PC-9 (cell line): ENCODE measurements around the gene PITX2. TPM values are rescaled to one million over a fixed set of nuclear protein-coding genes. Genes with fewer than 3 reads are reported as not detected.

Experiments used
- BruUV-seq: library from RNA; stranded (reverse); fragments of 400-500 nt; replicated peaks from 2 replicates; lab custom pipeline; 2021; lab: Mats Ljungman, UMichigan
- CTCF ChIA-PET: fragments of 300-600 bp; sonication (Branson Sonifier 250); formaldehyde crosslinking; loops from one replicate; lab custom pipeline; 2022; ENCODE audit warnings: antibody characterized with exemption; lab: Charles Lee
- POLR2A ChIA-PET: fragments of 300-600 bp; sonication (Branson Sonifier 250); formaldehyde crosslinking; loops from one replicate; lab custom pipeline; 2022; ENCODE audit warnings: antibody characterized with exemption; ENCODE audit not compliant: unreplicated experiment; lab: Charles Lee
- DNase-seq, 2 experiments: peaks; one replicate each; pipeline versions ENCODE4 v3.0.0 to v3.0.0-alpha.2; 2015 to 2022; ENCODE audit warnings: mixed read lengths in 1 of 2
- H2AFZ ChIP-seq: fragments of 200-600 bp; sonication (generic); 2 replicates; pipeline ENCODE4 v1.8.1; 2017; ENCODE audit warnings: antibody characterized with exemption
- H3F3A ChIP-seq: fragments of 200-600 bp; sonication (generic); 2 replicates; pipeline ENCODE4 v1.8.1; 2017; ENCODE audit warnings: antibody characterized with exemption, mild to moderate bottlenecking, low read depth; ENCODE audit not compliant: insufficient read depth
- H3K27ac ChIP-seq: fragments of 200-600 bp; sonication (generic); 2 replicates; pipeline ENCODE4 v1.6.1; 2016; ENCODE audit warnings: mixed run types
- H3K27me3 ChIP-seq: fragments of 200-600 bp; sonication (generic); 2 replicates; pipeline ENCODE4 v1.6.1; 2016; ENCODE audit warnings: low read depth, mixed run types; ENCODE audit not compliant: insufficient read depth
- H3K36me3 ChIP-seq: fragments of 200-600 bp; sonication (generic); 2 replicates; pipeline ENCODE4 v1.6.1; 2016; ENCODE audit warnings: low read depth, mixed run types
- H3K4me1 ChIP-seq: fragments of 200-600 bp; sonication (generic); replicated peaks from 2 replicates; pipeline ENCODE4 v1.6.1; 2016; ENCODE audit warnings: mixed run types; ENCODE audit not compliant: insufficient read depth
- H3K4me2 ChIP-seq: fragments of 200-600 bp; sonication (generic); 2 replicates; pipeline ENCODE4 v1.6.1; 2017; ENCODE audit warnings: mixed run types
- H3K4me3 ChIP-seq: fragments of 200-600 bp; sonication (generic); 2 replicates; pipeline ENCODE4 v1.6.1; 2016; ENCODE audit warnings: mixed run types
- H3K79me2 ChIP-seq: fragments of 200-600 bp; sonication (generic); 2 replicates; pipeline ENCODE4 v1.6.1; 2017; ENCODE audit warnings: low read depth, mixed run types
- H3K9me2 ChIP-seq: fragments of 200-600 bp; sonication (generic); 2 replicates; pipeline ENCODE4 v1.8.1; 2017; ENCODE audit warnings: mild to moderate bottlenecking; ENCODE audit not compliant: insufficient read depth
- H3K9me3 ChIP-seq: fragments of 200-600 bp; sonication (generic); 2 replicates; pipeline ENCODE4 v1.8.1; 2016; ENCODE audit warnings: low read depth; ENCODE audit not compliant: insufficient read depth
- H4K20me1 ChIP-seq: fragments of 200-600 bp; sonication (generic); 2 replicates; pipeline ENCODE4 v1.8.1; 2017; ENCODE audit not compliant: insufficient read depth
- EZH2 ChIP-seq: fragments of 200-600 bp; sonication (generic); IDR thresholded peaks from 2 replicates; pipeline ENCODE4 v1.8.0; 2017; ENCODE audit warnings: antibody characterized with exemption, low read depth
- intact Hi-C: fragments of 100-400 bp; cut with micrococcal nuclease; formaldehyde crosslinking; loops from one replicate; pipeline ENCODE4 v1.10.0; 2022; ENCODE audit not compliant: unreplicated experiment
- total RNA-seq: library from RNA; stranded (reverse); gene quantifications from 2 replicates; pipeline ENCODE4 v1.2.3, GENCODE V29; 2021
- TF ChIP-seq, protein P1 (sequence below): fragments of 200-600 bp; sonication (generic); conservative IDR thresholded peaks from 2 replicates; pipeline ENCODE4 v1.6.1; 2017; ENCODE audit warnings: mixed run types, antibody characterized with exemption, mild to moderate bottlenecking, moderate library complexity

PITX2 gene
- total RNA-seq, 1 experiment from 2014 or later: 0.48 TPM

DNA sequence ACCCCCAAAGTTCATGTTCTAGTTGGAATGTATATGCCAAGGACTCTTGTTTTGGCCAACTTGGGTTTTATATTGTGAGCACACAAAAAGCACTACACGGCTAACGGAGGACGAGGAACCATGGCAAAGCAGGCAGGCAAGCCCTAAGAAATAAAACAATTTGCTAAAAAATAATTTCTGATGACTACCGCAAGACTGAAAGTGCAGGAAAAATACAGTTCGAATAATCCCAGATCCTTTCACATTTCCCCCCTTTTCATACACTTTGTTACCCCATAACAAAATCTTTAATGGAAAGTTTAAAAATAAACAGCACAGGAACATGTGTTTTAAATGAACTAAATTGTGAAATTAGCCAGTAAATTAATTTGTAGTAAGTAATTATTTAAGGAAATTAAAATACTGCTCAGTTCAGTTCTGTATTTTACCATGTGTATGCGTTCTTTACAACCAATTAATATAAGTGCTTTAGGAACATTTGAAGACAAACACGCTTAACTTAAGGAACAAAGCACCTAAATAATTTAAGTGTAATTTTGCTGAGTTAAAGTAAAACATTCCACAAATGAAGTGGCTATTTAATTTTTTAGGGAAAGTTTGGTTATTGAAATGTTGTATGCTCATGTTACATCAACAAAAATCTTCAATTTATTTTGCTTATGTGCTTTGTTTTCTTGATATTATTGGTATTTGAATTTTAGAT lies 12.4 kb upstream of the PITX2 start:
- Histone ChIP-seq H3K4me2 (no peak overlapping the region), H3K9me2 (no peaks in the 10 kb centered on the region), H3K79me2 (no peaks in the 10 kb centered on the region), H3K4me3 (no peak overlapping the region), H3K27me3 (no peaks in the 10 kb centered on the region), H3K4me1 (no peaks in the 10 kb centered on the region), H4K20me1 (no peaks in the 10 kb centered on the region), H3K27ac (no peak overlapping the region), H3K36me3 (no peaks in the 10 kb centered on the region), H3F3A (no peaks in the 10 kb centered on the region), H2AFZ (no peak overlapping the region), H3K9me3 (no peaks in the 10 kb centered on the region)
- TF ChIP-seq EZH2: no peak
- TF ChIP-seq, protein P1, sequence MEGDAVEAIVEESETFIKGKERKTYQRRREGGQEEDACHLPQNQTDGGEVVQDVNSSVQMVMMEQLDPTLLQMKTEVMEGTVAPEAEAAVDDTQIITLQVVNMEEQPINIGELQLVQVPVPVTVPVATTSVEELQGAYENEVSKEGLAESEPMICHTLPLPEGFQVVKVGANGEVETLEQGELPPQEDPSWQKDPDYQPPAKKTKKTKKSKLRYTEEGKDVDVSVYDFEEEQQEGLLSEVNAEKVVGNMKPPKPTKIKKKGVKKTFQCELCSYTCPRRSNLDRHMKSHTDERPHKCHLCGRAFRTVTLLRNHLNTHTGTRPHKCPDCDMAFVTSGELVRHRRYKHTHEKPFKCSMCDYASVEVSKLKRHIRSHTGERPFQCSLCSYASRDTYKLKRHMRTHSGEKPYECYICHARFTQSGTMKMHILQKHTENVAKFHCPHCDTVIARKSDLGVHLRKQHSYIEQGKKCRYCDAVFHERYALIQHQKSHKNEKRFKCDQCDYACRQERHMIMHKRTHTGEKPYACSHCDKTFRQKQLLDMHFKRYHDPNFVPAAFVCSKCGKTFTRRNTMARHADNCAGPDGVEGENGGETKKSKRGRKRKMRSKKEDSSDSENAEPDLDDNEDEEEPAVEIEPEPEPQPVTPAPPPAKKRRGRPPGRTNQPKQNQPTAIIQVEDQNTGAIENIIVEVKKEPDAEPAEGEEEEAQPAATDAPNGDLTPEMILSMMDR: no peak
- no peak for DNase-seq
- POLR2A ChIA-PET: no interaction called here
- CTCF ChIA-PET: no interaction called here
- intact Hi-C loops: no loop called here
- no TSS peak for BruUV-seq

DNA sequence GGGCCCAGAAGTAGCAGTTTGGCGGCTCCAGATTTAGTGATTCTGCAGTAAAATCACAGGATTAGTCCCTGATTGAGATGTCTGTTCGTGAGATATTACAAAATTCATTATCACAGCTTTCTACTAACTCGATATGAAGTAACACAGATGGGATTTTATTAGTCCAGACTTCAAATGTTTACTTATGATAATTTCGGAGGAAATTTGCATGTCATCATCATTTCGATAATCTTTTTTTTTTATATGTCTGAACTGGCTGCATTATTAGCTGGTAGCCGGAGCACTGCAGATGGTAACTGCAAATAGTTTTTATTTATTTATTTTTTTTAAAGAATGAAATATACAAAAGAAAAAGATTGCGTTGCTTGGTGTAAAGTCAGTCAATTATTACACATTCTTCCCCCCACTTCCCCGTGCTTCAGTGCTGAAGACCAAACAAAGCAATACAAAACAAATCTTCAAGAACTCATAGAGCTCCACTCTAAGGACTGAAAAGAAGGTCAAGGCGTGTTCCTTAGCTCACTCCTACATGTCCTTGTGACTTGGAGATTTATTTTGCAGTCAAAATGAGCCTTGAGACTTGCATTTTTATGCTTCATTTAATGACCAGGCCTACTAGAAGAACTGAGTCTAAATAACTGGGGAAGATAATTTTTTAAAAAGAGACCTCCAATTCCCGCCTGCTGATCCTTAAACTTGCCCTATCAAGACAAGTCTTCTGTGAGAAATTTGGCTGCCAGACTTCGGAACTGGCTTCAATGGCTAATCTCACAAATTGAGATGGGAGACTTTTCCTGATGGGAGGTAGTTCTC lies 11.7 kb upstream of the PITX2 start:
- BruUV-seq: no TSS peak
- ChIA-PET CTCF (no interaction called here), POLR2A (no interaction called here)
- no peak overlapping the region for H3K27ac ChIP-seq
- no peaks in the 10 kb centered on the region for H4K20me1 ChIP-seq
- H3K36me3 ChIP-seq: no peaks in the 10 kb centered on the region
- H3K4me3 ChIP-seq: no peak overlapping the region
- no peaks in the 10 kb centered on the region for H3K9me2 ChIP-seq
- H3K27me3 ChIP-seq: no peaks in the 10 kb centered on the region
- no peaks in the 10 kb centered on the region for H3K9me3 ChIP-seq
- H3F3A ChIP-seq: no peaks in the 10 kb centered on the region
- H3K4me1 ChIP-seq: no peaks in the 10 kb centered on the region
- DNase-seq: no peak
- no peak overlapping the region for H3K4me2 ChIP-seq
- no peak overlapping the region for H2AFZ ChIP-seq
- intact Hi-C loops: loop anchor here (5.0 kb wide), 2 partner anchors 323 to 338 kb away; no protein-coding TSS in a partner anchor
- H3K79me2 ChIP-seq: no peaks in the 10 kb centered on the region
- no peak for TF ChIP-seq EZH2
- TF ChIP-seq, protein P1: no peak

DNA sequence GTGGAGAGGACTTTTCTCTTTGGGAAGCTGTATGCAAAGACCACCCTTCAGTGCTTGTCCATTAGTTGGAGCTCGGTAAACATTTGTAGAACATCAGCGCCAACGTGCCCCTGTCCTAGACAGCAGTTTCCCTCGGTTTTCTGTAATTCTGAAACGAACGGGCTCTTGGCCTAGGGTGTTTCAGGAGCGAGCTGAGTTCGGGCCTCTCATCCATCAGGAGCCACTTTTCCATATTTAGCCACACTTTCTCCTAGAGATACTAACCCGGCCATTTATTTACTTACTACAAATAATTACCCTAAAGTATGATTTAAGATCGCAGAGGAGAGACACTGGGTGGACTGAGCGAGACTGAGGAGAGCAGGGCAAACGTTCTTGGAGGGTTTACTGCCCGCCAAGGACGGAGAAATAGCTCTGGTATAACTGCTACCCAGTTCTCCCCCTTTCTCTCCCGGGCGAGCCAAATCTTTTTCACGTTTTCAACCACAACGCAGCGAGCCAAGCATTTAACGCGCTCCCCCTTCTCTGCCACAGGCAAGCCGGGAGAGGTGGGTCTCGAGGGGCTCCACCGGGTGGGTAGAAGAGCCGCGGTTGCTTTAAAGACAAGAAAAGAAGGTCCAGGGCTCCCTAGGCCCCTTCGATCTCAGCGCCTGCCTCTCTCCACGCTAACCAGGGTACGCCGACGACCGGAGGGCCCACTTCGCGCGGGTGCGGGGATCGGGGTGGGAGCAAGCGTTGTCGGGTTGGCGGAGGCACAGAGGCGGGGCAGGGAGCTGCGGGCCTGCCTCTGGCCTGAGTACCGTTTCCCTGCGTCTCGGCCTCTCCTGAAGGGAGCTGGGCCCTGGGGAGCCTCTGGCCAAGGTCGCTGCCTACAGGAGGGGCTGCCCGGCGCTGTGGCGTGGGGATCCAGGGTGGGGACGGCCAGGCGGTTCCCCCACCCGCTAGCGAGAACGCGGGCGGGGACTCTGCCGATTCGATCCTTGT lies 10.8 kb upstream of the PITX2 start:
- H2AFZ ChIP-seq: no peak overlapping the region
- H3K9me3 ChIP-seq: no peaks in the 10 kb centered on the region
- TF ChIP-seq, protein P1: no peak
- no peak for TF ChIP-seq EZH2
- H3K4me2 ChIP-seq: no peak overlapping the region
- H3F3A ChIP-seq: no peaks in the 10 kb centered on the region
- BruUV-seq: no TSS peak
- intact Hi-C loops: loop anchor here (2.0 to 5.0 kb wide), 3 partner anchors 324 to 649 kb away; no protein-coding TSS in a partner anchor
- H3K9me2 ChIP-seq: no peaks in the 10 kb centered on the region
- H3K4me1 ChIP-seq: no peaks in the 10 kb centered on the region
- H4K20me1 ChIP-seq: no peaks in the 10 kb centered on the region
- DNase-seq: no peak
- no peaks in the 10 kb centered on the region for H3K27me3 ChIP-seq
- no peaks in the 10 kb centered on the region for H3K79me2 ChIP-seq
- CTCF ChIA-PET: no interaction called here
- H3K27ac ChIP-seq: no peak overlapping the region
- POLR2A ChIA-PET: no interaction called here
- no peaks in the 10 kb centered on the region for H3K36me3 ChIP-seq
- no peak overlapping the region for H3K4me3 ChIP-seq
